ENCODE results near the gene TMEM185B.
A peak's percentile ranks its signal among the peaks of the same experiment; 100 is the strongest.
"Not testable (repeated sequence)": the region's sequence is repeated elsewhere in the genome, so short reads cannot be mapped to it uniquely, and the experiment has no call there.

Gene TMEM185B

DNA sequence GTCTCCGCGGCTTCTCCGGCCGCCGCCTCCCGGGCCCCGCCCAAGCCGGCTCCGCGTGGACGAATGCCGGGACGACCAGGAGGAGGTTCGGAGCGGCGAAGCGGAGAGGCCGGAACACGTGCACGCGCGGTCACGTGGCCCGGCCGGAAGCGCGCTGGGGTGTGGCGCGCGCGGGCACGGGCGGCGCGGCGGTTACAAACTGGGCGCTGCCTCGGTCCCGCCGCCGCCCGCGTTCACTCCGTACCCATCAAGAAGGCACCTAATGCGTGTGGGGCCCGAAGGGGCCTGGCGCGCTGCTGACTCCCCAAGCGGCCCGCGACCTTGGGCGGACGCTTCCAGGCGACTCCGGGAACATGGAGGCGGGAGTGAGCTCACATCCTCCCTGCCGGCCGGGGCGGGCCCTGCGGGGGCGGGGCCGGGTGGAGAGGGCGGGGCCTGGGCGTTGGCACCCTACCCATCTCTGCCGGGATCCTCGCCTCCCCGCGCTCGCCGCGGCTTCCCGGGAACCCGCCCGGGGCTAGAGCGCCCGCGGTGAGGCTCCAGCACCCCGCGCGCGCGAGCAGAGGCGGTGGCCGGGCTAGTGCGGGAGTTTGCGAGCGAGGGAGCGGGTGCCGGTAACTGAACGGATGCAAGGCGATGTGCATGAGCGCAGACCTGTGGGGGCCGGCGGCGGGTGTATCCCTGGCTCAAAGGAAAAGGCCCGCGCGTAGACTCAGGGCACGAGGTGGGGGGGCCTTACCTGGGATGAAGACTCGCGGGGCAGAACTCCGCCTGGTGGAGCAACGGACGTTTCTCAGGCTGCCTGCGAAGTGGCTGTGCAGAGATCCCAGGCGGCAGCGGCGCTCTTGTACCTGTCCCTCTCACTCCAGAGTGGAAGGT is at the start of gene TMEM185B:
Gene TMEM185B, minus strand, starts transcription at position 367 of the 879 bp plus-strand sequence. CDS start 424 bp downstream, outside the sequence.
- DNase-seq (ENCODE audit: low spot score) = peak; percentile 92

DNA sequence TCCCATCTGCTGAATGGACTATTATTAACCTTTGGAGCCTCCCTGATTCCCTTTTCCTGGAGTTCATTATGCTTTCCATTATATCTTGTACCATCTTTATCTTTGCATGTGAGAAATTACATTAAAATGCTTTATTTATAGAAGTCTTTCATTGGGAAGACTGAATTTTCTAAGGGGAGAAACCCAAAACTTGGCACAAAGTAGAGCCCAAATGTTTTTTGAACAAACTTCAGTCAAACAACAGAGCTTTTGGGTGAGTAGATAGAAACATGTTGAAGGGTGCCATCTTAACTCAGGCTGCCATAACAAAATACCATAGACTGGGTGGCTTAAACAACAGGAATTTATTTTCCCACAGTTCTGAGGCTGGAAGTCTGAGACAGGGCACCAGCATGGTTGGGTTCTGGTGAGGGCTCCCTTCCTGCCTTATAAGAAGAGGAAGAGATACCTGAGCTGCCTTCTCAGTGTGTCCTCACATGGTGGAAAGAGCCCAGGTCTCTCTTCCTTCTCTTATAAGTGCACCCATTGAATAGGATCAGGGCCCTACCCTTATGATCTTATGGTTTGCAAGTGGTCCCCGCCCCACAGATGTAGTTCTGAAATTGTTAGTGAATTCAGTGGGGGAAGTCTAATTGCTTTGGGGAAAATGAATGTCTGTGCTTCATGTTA is 48.6 kb upstream of the TMEM185B start:
- no peak for DNase-seq (ENCODE audit: low spot score)

DNA sequence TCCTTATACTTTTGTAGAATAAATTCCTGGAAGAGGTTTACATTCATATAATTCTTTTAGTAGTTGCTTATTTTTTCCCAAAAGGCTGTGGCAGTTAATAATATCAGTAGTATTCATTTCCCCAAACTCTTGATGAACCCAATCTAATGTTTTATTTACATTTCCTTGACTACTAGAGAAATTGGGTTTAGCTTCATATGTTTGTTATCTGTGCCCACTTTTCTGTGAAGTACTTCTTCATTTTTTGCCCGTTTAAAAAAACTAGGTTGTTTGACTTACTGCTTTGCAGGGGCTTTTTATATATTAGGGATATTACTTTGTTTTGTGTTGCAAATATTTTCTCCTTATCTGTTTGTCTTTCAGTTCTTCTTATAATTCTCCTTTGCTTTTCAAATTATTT is 46.6 kb upstream of the TMEM185B start:
- no peak for DNase-seq (ENCODE audit: low spot score)

DNA sequence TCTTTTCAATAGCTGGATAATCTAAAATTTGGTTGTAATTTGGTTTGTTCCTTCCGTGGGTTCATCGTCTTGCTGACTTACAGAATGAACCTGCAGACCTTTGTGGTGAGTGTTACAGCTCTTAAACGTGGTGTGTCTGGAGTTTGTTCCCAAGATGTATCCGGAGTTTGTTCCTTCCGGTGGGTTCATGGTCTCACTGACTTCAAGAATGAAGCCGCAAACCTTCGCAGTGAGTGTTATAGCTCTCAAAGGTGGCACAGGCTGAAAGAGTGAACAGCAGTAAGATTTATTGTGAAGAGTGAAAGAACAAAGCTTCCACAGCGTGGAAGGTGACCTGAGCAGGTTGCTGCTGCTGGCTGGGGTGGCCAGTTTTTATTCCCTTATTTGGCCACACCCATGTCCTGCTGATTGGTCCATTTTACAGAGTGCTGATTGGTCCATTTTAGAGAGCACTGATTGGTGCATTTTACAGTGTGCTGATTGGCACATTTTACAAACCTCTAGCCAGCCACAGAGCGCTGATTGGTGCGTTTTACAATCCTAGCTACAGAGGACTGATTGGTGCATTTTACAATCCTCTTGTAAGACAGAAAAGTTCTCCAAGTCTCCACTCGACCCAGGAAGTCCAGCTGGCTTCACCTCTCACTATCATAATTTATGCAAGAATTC is 46.0 kb upstream of the TMEM185B start:
- no peak for DNase-seq (ENCODE audit: low spot score)

DNA sequence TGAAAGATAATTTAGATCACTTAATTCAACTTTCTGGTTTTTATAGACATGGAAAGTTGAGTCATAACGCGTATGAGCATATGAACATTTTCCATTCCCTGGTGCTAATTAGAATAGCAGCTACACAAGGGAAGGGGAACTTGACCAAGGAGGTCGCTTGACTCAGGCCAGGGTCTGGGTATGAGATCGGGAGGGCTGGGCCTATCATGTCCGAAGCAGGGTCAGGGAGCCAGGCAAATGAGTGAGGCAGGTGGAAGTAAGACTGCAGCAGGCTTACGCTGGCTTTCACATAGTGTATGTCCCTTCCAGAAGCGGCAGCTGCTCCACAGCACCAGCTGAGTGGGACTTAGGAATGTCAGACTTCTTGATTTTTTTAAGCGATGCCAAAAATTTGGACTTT is 44.1 kb upstream of the TMEM185B start:
- no peak for DNase-seq (ENCODE audit: low spot score)

DNA sequence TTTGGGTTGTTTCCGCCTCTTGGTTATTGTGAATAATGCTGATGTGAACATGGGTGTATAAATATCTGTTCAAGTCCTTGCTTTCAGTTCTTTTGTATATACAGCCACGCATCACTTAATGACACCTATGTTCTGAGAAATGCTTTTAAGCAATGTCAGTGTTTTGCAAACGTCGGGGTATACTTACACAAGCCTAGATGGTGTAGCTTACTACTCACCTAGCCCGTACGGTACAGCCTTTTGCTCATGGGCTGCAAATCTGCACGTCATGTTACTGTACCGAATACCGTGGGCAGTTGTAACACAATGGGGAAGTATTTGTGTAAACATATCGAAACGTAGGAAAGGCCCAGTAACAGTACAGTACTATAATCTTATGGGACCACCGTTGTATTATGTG is 41.8 kb upstream of the TMEM185B start:
- no peak for DNase-seq (ENCODE audit: low spot score)

DNA sequence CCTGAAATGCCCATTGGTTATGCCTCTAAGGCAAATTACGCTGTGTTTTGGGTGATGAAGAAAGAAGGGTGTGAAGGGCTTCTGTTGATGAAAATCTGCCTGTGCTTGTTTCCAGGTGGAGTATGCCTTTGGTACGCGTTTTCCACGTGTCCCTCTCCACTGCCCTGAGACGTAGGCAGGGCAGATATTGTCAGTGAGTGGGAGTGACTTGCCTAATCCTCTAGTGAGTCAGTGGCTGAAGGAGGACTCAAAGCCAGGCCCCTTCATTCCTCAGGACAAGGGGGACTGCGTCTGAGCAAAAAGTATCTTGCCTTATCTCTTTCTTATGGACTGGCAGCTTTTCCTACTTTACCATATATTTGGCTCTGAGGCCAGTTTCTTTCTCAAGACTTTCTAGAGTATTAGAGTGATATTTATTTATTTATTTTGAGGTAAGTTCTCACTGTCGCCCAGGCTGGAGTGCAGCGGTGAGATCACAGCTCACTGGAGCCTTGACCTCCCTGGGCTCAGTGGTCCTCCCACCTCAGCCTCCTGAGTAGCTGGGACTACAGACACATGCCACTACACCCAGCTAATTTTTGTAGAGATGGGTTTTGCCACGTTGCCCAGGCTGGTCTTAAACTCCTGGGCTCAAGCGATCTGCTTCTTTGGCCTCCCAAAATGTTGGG is 39.7 kb upstream of the TMEM185B start:
- DNase-seq (ENCODE audit: low spot score) = no peak

DNA sequence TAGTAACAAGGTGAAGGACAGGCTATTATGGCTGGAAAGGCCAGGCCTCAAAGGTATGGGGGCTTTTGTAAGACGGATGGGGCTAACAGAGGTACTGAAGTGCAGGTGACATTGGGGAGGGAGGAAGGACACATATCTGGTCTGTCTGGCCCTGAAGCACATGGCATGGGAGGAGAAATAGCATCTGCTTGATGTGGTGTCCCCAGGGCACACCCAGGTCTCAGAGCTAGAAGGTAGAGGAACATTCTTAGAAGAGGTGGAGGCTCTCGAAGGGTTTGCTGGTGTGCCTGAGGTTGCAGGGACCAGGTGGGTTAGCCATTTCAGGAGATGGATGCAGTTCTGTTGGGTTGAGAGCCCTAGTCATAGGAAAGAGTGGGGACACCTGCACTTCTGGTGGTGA is 39.0 kb upstream of the TMEM185B start:
- DNase-seq (ENCODE audit: low spot score) = no peak

DNA sequence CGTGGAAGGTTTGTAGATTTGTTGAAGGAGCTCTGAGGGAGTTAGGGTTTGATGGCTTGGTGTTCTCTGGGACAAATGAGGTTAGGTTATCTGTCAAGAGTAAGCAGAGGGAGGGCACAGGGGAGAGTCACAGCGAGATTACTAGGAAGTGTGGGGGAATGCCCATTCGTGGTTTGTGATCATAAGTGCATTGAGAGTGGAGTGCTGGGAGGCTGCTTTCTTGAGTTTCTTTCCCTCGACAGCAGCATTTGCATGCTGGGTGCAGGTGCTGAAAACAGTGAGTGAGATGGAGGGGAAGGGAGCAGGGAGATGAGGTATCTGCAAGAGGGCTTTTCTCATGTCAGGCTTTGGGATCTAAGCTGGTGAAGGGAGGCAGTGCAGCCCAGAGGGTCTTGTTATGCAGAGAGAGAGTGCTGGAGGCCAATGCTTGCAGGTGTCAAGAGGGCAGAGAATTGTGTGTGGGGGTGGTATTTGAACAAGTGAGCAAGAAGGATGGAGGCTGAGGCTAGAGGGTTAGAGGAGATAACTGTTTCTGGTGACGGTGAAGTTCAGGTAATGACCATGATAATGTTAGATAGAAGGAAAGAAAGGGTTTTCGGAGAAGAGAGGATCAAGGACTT is 38.3 kb upstream of the TMEM185B start:
- no peak for DNase-seq (ENCODE audit: low spot score)

DNA sequence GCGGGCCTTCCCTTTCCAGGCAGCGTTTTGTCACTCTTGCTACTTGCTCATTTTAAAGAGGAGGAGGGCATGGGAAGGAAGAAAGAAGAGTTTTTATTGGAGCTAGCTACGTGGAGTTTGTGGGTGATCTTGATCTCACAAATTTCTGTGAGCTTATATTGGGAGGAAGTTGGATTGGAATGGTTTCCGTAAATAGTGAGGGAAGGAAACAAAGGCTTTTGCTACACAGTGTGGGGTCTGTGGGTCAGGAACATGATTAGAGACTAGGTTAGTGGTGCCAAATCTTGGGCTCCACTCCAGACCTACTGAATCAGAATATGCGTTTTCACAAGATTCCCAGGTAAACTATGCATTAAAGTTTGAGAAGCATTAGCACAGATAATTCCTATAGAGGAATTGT is 37.5 kb upstream of the TMEM185B start:
- no peak for DNase-seq (ENCODE audit: low spot score)

DNA sequence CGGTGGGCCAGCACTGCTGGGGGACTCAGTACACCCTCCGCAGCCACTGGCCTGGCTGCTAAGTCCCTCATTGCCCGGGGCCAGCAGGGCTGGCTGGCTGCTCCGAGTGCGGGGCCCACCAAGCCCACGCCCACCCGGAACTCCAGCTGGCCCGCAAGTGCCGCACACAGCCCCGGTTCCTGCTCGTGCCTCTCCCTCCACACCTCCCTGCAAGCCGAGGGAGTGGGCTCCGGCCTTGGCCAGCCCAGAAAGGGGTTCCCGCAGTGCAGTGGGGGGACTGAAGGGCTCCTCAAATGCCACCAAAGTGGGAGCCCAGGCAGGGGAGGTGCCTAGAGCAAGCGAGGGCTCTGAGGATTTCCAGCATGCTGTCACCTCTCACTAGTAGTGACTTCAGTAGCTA is 36.7 kb upstream of the TMEM185B start:
- not testable (repeated sequence) for DNase-seq (ENCODE audit: low spot score)

DNA sequence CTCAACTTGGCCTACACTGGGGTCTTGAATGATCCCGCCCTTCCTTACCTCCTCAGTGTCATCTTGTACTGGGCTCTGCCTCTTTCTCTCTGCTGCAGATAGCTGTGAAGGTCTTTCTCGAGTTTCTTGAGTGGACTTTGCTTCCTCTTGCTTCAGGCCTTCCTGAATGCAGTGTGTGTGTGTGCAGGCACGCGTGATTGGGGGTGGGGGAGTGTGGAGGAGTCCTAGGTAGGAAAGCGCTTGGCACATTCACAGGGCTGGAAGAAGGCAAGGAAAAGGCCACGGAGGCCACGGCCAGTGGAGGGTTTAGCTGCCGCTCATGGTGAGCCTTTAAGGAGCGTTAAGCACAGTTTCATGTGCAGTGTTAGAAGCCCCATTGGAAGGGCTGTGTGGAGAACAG is 35.0 kb upstream of the TMEM185B start:
- no peak for DNase-seq (ENCODE audit: low spot score)

DNA sequence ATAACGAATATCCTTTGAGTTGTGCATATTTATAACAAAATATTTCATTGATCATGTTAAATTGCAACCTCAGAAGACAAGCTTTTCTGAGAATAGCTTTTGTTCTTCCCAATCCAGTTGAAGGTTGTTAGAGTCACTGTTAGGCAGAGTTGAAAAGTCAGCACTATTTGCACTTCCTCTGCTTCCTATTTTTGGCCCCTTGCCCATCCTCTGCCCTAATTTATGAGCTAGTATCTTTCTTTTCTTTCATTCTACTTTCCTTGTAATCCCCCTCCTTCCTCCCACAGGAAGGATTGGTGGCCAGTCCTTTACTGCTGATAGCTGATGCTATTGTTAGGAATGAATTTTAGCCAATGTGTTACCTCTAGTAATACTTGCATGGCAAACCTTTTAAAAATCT is 34.3 kb upstream of the TMEM185B start:
- DNase-seq (ENCODE audit: low spot score) = no peak

DNA sequence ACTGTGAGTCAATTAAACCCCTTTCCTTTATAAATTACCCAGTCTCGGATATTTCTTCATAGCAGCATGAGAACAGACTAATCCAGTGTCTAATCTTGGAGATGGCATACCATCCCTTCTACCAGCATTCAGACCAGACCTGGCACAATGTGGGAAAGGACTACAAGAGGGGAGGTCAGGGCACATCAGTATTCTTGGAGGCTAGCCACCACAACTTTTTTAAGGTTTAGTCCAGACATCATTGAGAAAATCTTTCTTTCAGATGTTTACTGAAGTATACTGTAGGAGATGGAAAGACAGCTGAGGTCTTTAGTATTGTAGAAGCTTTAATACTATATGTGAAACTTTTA is 33.4 kb upstream of the TMEM185B start:
- DNase-seq (ENCODE audit: low spot score) = no peak

DNA sequence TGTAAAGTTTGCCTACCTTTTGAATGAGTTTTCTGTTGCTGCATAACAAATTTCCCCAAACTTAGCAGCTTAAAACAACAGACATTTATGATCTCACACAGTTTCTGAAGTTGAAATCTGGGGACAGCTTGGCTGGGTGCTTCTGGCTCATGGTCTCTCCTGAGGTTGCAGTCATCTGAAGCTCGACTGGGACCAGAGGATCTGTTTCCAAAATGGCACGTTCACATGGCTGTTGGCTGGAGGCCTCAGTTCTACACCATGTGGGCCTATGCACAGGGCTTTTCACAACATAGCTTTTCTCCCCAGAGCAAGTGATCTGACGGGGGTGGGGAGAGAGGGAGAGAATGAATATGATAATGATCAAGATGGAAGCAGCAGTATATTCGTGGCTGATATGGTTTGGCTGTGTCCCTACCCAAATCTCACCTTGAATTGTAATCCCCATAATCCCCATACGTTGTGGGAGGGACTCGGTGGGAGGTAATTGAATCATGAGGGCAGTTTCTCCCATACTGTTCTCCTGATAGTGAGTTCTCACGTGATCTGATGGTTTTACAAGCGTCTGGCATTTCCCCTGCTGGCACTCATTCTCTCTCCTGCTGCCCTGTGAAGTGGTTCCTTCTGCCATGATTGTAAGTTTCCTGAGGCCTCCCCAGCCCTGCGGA is 32.9 kb upstream of the TMEM185B start:
- DNase-seq (ENCODE audit: low spot score) = no peak

DNA sequence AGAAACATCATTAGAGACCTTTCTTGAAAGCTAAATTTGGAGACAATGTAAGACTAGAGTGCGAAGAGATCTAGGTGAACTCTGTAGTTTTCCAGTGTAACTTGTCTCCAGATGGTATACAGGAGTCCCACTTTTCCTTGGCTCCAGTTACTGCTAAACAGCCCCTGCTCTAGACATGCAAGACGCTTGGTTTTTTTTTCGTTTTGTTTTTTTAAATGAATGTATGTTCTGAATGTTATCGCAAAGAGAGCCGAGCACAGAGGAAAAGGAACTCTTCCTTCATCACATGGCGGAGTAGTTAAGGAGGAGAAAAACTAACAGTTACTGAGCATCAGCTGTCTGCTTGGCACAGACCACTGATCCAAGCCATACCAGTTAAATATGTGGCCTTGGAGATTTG is 31.9 kb upstream of the TMEM185B start:
- no peak for DNase-seq (ENCODE audit: low spot score)

DNA sequence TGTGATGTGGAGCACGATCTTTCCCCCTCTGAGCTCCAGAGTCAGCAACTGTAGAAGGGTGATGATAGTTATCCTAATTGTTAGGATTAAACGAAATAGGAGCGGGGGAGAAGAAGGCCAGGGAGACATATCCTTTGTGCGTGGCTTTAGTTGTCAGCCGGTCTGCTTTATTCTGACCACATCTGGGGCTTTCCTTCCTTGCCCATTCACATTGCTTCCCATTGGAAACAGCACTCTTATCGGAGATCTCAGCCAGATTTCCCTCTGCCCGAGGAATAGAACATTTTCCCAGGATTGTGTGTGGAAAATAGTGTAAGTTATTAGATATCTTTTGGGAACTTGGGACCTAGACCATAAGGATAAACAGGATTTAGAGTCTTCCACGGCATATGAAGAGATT is 31.0 kb upstream of the TMEM185B start:
- DNase-seq (ENCODE audit: low spot score) = no peak

DNA sequence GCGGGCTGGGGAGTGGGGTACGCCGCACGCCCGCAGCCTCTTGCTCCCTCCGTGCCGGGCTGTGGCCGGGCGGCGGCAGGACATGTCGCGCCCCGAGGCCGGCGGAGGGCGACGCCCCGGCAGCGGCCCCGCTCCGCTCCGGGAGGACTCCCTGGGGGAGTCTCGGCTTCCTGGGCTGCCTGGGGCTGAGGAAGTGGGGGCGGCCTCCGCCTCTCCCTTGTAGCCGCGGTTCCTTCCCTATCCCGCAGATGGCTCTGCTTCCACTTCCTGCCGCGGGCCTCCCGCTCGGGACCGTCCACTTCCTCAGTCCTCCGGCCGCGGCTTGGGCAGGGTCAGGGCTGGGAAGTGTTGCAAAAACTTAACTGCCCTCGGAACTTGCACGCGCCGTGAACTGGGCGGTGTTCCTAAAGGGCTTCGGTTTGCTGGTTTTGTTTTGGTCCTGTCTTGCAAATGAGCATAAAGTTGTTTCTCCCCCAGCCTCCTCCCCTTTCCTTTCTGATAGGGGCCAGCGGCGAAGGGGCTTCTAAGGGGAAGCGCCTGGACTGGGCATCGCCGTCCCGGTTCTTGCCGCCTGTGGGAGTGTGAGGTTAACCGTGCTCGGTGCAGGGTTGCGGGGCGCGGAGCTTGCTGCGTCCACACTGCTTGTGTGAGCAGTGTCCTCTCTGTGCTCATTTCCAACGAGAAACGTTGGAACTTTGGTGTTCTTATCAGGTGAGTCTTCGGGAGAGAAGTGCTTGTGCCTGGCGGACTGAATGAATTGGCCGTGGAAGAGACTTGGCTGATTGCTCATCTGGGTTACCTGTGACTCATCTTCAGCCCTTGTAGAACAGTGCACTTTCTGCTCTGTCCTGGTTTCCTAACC is 30.1 kb upstream of the TMEM185B start:
- peak; percentile 85 for DNase-seq (ENCODE audit: low spot score)

DNA sequence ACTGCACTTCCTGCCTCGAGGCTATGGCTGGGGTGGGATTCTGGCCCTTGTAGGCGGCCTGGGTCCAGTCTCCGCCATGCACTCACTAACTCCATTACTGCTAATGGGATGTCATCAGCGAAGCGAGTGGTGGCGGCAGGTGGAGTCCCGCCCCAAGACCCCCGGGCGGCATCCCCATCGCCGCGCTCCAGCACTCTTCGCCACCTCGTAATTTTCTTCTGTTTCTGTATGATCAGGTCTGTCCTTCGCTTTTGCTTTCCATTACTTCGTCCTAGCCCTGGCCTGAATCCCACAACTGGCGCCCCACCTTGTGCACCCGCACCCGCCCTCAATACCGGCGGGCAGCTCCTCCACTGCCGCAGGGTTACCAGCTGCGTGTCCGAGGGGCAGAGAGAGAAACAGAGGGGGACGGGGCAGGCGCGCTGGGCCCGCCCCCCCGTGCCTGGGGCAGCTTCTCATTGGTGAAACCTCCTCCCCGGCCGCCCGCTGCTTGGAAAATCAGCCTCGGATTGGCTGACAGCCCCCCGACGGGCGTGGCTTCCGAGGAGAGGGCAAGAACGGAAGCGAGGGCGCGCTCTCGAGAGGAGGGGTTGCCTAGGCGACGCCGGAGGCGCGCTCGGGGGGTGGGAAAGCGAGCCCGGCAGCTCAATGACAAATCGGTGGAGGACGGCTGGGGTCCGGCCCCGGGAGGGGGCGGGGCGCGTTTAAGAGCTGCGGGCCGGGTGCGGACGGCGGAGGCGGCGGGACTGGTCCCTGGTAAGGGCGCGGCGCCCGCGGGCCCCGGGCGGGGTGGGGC is 29.2 kb upstream of the TMEM185B start, which contains the start of gene RALB:
Gene RALB, plus strand, starts transcription at position 628 of the 796 bp plus-strand sequence. CDS start 25,813 bp downstream, outside the sequence.
- peak; percentile 100 for DNase-seq (ENCODE audit: low spot score)

DNA sequence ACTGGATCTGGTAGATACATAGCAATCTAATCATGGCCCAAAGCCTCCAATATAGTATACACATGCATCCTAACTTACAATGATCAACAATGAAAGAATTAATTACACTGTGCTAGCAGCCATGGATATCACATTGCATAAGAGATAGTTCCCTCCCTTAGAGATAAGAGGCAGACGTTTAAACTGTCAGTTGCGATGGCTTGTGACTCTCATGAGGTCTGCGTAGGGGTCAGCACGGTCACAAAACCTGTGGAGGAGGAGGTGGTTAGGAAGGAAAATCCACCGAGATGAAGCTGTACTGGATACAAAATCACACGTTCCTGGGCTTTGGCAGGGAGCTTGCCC is 28.7 kb upstream of the TMEM185B start:
- DNase-seq (ENCODE audit: low spot score) = no peak

Measured in ecto neural progenitor cell (in vitro differentiated cells).